NCI-H1694 (cell line): ENCODE measurements around the gene ERVW-1.
"Not testable (repeated sequence)": the region's sequence is repeated elsewhere in the genome, so short reads cannot be mapped to it uniquely, and the experiment has no call there.

Experiments used
- DNase-seq: peaks from one replicate; lab custom pipeline; 2025; lab: John Stamatoyannopoulos, UW

Gene ERVW-1

DNA sequence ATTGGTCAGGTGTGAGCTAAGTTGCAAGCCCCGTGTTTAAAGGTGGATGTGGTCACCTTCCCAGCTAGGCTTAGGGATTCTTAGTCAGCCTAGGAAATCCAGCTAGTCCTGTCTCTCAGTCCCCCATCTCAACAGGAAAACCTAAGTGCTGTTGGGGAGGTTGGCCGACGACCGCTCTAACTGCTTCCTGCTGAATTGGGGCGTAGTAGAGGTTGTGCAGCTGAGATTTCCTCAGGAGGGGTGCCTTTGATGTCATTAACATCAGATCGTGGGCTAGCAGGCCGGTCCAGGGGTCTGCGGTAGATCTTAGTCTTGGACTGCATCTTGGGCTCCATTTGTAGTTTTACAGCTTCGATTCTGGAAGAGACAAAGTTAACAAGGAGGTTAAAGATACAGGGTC lies 9.2 kb downstream of the ERVW-1 start:
- not testable (repeated sequence) for DNase-seq

DNA sequence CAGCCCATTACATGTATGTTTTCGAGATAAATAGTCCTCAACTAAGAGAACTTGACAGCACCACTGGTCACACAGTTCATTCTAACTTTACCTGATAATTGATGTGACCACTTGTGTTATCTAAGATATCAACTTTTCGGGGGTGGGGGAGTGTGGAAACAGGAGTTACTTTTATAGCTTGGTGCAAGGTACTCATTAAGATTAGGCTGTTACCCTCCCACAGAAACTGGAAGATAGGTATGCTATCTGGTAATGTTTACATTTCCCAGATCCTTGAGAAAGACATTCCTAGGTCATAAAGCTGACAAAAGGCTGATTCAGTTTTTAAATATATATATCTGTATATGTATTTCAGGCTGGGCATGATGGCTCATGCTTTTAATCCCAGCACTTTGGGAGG lies 11.1 kb downstream of the ERVW-1 start:
- DNase-seq: no peak

DNA sequence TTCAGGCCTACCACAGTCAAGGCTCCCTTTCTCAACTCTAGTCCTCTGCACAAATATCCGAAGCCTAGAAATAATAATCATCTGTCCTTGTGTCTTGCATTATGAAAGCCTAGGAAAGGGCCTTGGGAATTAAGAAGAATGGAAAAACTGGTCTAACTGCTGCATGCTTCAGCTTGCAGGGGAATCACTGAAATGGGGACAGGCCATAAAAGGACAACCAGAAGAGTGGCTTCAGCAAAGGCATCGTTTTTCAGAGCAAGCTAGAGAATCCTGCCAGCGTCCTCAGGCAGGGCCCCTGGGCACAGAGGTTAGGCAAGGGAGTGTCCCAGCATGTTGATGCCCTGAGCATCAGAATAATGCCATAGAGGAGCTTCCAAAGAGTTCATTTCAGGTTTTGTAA lies 13.2 kb downstream of the ERVW-1 start:
- no peak for DNase-seq

DNA sequence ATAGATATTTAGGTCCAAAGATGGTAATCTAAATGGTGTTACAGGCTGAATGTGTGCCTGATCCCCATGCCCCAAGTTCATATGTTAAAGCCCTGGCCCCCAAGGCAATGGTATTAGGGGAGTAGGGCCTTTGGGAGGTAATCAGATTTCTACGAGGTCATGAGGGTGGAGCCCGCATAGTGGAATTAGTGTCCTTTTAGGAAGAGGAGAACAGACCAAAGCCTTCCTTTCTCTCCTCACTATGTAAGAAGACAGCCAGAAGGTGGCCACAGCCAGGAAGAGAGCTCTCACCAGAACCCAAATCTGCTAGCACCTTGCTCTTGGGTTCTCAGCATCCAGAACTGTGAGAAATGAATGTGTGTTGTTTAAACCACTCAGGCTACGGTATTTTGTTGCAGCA lies 15.2 kb downstream of the ERVW-1 start:
- DNase-seq: no peak

DNA sequence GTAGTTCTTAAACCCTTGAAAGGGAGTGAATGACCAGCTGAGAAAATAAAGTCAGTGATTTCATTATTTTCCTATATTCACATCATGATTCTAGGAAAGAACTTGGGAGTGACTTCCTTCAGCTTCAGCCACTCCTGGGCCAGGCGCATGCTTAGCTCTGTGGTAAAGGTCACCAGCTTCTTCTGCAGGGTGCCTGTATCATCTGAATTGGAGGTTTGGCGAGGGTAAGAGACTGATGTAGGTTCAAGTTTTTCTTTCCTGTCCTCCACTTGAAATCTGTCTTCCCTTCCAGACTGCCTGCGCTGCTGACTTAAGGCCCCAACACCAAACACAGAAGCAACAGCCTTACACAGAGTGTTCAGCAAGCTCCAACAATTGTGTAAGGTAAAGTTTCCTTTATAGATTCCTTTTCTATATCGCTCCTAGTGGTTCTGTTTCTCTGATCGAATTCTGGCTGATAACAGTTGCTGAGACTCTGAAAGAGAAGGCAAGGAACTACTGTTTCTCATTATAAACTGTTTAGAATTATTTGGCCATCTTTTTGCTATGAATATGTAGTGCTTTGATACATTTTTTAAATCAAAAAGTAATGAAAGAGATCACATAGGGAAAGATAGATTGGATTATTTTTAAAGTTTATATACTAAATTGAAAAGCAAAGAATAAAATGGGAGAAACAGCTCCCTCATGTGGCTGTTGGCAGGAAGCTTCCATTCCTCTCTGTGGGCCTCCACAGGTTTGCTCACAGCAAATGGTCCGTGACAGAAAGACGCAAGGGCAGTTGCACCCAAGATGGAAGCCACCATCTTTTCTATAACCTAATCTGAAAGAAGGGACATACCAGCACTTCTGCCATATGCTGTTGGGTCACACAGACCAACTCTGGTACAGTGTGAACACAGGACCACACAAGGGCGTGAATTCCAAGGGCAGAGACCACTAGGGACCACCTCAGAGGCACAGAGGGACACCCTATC lies 16.4 kb downstream of the ERVW-1 start:
- DNase-seq: peak; percentile 39

DNA sequence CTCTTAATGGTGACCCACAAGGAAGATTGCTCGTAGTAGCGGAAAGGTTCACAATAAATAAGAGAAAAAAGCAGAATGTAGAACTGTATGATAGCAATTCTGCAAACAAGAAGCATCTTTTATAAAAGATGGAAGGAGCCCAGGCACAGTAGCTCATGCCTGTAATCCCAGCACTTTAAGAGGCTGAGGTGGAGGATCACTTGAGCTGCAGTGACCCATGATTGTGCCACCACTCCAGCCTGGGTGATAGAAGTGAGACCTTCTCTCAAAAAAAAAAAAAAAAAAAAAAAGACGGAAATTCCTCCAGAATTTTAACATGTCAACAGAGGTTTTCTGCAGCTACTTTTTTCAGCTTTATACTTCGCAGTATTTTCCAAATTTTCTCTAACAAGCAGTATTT lies 17.2 kb downstream of the ERVW-1 start:
- DNase-seq: no peak

DNA sequence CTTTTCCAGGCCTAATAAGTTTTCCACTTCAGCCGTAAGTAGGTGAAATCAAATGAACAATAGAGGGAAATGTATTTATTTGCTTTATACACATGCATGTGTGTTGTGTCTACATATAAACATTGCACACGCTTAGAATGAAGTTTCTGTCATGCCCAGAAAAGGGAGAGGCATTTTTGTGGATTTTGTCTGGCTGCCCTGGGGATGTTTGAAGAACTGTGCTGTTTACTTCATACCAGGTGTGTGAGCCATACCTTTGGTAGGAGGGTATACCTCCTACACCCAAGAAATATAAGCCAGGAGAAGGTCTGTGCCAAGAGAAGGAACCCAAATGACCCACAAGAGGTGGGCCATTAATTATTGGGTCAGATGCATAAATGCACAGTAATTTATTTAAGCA lies 17.6 kb downstream of the ERVW-1 start:
- DNase-seq: no peak

DNA sequence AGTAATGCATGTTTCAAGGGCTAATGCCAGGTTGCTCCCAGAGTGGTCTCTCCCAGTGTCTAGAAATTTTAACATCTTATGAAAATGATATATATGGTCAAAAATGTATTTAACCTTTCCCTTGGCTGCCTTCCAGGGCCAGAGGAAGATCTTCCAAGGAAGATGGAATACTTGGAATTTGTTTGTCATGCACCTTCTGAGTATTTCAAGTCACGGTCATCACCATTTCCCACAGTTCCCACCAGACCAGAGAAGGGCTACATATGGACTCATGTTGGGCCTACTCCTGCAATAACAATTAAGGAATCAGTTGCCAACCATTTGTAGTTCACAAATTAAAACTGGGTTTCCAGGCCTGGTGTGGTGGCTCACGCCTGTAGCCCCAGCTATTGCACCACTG lies 21.5 kb downstream of the ERVW-1 start:
- DNase-seq: no peak

DNA sequence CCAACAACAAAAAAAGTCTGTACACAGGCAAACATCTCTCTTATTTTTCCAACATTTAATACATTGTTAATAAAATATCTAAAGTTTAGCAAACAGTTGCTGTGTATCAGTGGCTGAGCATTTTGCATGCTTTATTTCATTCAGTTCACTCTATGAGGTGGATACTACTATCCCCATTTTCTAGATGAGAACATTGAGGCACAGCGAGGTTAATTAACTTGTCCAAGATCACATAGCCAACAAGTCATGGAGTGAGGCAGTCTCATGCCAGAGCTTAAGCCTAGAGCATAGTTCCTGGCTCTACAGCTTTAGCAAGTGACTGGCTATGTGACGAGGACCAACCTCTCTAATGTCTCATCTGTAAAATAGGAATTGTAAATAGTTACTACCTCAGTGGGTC lies 26.1 kb downstream of the ERVW-1 start:
- no peak for DNase-seq

DNA sequence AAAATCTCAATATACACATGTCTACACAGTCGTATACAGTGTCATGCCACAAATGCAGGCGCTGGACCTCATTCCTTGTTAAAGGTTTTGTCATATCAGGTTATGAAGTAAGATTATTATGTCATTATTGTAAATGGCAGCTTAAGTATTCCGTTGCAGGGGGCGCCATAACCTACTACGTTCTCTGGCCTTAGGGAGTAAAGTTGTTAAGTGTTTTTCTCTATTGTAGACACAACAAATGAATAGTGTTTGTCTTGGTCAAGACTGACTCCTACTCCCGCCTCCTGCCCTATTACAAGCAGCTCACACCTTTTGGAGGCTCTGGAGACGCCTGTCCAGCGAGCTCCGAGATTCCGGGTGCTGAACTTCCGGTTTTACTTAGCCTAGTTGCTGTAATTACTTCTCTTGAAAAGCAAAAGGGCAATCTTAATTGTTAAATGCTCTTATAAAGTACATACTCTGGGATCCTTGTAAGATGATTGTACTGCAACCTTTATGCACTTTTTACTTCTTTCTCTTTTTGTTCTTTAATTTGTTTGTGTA lies 29.5 kb downstream of the ERVW-1 start:
- peak; percentile 8 for DNase-seq

DNA sequence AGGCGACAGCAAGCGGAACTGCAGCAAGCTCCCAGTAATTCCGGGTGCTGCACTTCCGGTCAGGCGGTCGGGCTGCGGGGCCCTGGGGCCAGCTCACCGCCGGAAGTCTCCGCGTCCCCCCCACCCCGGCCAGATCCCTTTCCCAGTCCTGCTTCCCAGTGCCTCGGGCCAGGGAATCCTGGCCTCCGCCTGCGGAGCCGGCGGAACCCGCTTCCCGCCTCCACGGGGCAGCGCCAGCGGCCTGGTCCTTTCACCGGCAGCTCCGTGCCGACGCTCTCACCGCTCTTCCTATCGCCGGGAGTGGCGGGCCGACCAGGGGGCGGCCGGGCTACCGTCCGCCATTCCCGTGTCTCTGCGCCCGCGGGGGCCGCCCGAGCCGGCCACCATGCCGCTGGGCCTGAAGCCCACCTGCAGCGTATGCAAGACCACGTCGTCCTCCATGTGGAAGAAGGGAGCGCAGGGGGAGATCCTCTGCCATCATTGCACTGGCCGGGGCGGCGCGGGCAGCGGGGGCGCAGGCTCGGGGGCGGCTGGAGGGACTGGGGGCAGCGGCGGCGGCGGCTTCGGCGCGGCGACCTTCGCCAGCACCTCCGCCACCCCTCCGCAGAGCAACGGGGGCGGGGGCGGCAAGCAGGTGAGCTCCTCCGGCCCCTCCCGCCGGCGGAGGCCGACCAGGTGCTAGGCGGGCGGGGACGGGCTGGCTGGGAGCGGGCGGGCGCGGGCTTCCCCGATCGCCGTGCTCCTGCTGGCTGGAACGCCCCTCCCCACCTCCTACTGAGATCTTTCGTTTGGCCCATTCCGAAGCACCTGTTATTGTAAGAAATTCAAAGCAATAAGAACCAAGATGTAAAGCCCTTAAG lies 30.2 kb downstream of the ERVW-1 start, which contains the start of gene GATAD1:
GATAD1 (plus strand) TSS at position 138 of the 860 bp plus-strand sequence; CDS start at position 386, 248 bp downstream.
- no peak for DNase-seq

DNA sequence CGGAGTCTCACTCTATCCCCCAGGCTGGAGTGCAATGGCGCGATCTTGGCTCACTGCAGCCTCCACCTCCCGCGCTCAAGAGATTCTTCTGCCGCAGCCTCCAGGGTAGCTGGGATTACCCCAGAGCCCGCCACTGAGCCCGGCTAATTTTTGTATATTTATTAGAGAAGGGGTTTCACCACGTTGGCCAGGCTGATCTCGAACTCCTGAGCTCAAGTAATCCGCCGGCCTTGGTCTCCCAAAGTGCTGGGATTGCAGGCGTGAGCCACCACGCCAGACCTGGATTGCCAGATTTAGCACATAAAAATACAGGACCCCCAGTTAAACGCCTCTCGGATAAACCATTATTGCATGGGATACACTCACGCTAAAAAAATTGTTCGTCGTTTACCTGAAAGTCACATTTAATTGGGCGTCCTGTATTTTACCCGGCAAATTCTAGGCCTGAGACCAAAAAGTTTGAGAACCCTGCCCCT lies 30.8 kb downstream of the ERVW-1 start:
- peak; percentile 71 for DNase-seq

DNA sequence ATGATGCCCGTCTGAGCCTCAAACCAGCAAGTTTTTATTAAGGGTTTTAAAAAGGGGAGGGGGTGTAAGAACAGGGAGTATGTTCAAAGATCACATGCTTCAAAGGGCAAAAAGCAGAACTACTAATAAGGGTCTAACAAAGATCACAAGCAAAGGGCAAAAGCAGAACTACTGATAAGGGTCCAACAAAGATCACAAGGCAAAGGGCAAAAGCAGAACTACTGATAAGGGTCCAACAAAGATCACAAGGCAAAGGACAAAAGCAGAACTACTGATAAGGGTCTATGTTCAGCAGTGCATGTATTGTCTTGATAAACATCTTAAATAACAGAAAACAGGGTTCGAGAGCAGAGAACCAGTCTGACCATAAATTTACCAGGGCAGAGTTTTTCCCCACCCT lies 35.0 kb downstream of the ERVW-1 start:
- DNase-seq: not testable (repeated sequence)

DNA sequence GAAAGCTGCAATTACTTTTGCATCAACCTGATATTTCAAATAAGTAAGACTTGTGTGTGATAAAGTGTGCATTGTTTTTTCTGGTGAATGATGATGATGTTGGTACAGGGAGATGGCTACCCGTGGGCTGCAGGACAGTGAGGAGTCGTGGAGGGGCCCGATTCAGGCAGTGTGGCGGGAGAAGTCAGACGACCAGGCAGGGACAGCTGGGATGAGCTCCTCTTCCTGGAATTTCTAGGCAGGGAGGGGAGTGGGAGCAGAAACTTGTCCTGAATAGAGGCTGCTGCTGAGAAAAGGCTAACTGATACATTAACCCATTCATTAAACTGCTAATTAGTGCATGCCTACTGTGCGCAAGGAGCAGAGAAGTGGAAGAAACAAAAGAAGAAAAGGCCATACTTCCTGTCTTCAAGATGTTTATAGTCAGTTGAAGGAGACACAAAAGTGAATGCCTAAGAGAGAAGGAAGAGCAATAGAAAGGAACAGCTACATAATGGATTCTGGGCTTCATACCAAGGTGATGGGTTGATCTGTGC lies 39.7 kb downstream of the ERVW-1 start:
- DNase-seq: no peak

DNA sequence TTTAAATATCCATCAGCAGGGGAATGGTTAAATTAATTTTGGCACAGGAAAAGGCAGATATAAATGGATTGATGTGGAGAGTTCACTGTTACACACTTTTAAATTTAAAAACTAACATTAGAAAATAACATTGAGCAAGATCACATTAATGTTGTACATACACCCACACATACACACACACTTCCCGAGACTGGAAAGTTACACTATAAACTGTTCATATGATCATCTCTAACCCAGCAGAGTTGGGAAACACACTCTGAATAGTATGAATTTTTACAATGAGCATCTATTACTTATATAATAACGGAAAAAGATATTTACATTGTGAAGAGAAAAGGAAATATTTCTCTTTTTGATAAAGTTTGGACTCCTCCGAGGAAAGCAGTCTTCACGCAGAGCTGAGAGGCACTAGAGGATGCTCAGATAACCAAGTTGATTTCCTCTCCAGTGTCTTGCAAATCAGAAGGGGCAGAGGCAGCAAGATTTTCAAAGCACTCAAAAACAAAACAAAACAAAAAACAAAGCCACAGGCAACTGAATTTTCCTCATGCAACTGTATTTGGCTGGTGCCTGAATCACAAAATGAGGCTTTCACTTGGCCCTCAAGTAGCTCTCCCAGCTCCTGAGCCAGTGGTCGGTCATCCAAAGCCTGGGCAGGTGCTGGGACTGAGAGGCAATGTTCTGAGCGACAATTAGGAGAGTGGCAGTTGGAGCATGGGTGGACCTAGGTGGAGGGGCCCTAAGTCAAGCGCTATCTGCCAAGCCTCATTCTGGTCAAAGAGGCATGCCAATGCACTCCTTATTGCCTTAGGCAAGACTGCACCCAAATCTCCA lies 40.9 kb downstream of the ERVW-1 start:
- DNase-seq: no peak

DNA sequence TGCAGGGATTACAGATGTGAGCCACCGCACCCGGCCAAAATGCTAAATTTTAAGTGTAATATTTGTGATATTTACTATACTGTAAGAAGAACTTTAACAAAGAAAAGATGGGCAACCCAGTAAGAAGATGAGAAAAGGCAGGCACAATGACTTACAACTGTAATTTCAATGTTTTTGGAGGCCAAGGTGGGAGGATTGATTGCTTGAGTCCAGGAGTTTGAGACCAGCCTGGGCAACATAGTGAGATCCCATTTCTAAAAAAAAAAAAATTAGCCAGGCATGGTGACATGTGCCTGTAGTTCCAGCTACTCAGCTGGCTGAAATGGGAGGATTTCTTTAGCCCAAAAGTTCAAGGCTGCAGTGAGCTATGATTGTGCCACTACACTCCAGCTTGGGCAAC lies 42.2 kb downstream of the ERVW-1 start:
- DNase-seq: no peak

DNA sequence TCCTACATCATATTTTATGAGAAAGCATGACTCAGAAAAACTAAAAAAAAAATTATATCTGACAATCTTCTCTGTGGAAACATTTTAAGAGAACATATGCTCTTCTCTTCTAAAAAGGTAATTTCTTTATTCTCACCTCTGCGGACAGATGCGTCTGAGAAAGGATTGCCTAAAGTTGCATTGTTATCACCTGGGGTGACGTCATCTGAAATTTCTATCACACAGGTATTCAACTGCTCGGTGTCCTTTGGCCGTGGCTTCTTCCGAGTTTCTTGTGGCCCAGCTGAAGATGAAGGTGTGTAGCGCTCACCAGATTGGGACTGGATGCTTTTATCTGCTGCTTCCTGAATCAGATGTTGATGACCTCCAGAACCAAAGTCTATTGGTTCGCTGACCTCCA lies 44.7 kb downstream of the ERVW-1 start:
- no peak for DNase-seq

DNA sequence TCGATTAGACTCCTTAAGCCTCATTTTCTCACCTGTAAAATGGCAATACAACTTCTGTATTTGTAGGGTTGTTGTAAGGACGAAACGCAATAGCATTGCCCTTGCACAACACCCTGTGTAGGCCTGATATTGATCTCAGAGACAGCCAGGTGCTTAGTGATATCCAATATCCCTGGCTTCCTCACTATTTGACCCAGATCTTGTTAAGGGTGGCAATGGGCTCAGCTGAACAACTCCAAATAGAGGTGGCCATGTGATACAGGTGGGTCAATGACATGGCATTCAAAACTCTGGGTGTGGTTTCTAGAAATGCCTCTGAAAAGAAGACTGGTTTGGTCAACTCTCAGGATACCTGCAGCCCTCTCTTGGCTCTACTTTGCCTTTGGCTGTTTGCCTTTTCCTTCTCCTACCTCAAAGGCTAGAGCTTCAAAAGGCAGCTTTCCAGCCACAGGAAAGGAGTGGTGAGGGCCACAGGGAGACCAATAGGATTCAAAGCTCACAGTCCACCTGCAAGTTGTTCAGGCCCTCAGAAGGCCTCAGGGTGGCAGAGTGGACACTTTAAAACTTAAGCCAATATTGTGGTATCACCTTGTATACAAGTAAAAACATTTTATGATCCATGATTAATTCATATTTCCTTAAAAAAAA lies 45.3 kb downstream of the ERVW-1 start:
- DNase-seq: no peak

DNA sequence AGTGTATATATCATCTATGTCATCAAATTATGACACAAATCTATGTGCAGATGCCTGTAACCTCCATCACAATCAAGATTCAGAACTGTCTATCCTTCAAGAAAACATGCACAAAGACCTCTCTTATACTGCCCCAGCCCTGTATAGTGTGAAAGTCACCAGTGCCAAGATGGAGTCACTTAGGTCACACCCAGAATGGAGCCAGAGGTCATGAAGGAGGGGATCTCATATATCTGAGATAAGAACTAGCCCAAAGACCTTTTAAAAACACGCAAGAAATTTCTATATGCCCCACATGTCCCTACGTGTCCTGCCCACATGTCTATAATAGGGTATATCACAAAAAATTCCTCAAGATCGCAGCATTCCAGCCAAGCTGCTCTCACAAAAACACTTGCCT lies 50.6 kb downstream of the ERVW-1 start:
- no peak for DNase-seq

DNA sequence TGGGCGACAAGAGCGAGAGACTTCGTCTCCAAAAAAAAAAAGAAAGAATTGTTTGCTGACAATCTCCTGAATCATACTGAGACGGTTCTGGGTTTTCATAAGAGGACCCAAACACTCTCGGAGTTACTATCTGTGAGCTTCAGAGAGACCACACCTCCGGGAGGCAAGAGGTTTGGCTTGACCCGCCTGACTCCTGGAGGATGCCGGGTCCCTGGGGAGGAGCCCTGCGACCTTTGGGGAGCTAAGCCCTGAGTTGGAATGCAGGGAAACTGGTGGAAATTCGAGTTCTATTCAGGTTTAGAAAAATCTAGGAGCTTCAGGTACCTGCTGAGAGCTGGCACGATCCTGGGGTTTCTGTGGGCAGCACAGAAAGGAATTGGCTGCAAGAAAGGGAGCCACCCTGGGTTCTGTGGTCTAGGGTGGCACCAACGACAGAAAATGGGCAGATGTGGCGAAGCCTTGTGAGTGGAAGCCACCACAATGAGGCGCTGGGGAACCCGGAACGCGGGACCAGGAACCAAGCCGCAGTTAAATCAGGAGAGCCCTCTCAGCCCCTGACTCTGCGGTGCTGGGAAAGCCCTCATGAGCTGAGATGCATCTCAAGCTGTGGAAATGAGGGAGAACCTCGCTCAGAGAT lies 52.3 kb downstream of the ERVW-1 start:
- DNase-seq: no peak
